Neural cell (in vitro differentiated cells): ENCODE data around the gene ALDH2. TPM values are rescaled to one million over a fixed set of nuclear protein-coding genes. Genes with fewer than 3 reads are reported as not detected.

Experiments used
- H2AFZ ChIP-seq: fragments of 200-600, 300-800 bp; sonication (generic), shearing (Covaris generic); 2 replicates; pipeline ENCODE4 v1.6.0; 2014; ENCODE audit warnings: low read depth, mild to moderate bottlenecking, antibody characterized with exemption, low read length, moderate library complexity
- H3F3A ChIP-seq: fragments of 200-600 bp; shearing (Covaris generic); 2 replicates; pipeline ENCODE4 v1.6.1; 2016; ENCODE audit warnings: mild to moderate bottlenecking, moderate library complexity, mixed read lengths, antibody characterized with exemption, low read length; ENCODE audit not compliant: insufficient read depth, poor library complexity, severe bottlenecking
- H3K27ac ChIP-seq: fragments of 200-600, 300-800 bp; sonication (generic), shearing (Covaris generic); 2 replicates; pipeline ENCODE4 v1.5.1; 2014; ENCODE audit warnings: mild to moderate bottlenecking, low read length, moderate library complexity
- H3K27me3 ChIP-seq: fragments of 300-800, 200-600 bp; sonication (generic), shearing (Covaris generic); 2 replicates; pipeline ENCODE4 v1.6.0; 2014; ENCODE audit warnings: mild to moderate bottlenecking, low read depth, low read length, moderate library complexity; ENCODE audit not compliant: insufficient read depth
- H3K36me3 ChIP-seq: fragments of 300-800, 200-600 bp; sonication (generic), shearing (Covaris generic); 2 replicates; pipeline ENCODE4 v1.5.1; 2014; ENCODE audit warnings: mild to moderate bottlenecking, antibody characterized with exemption, low read length, moderate library complexity; ENCODE audit not compliant: insufficient read depth
- H3K4me2 ChIP-seq: fragments of 300-800, 200-600 bp; sonication (generic), shearing (Covaris generic); 2 replicates; pipeline ENCODE4 v1.6.0; 2014; ENCODE audit warnings: mild to moderate bottlenecking, low read length
- H3K4me3 ChIP-seq: fragments of 300-800, 200-600 bp; sonication (generic), shearing (Covaris generic); 2 replicates; pipeline ENCODE4 v1.5.1; 2014; ENCODE audit warnings: mild to moderate bottlenecking, low read length, moderate library complexity
- H3K79me2 ChIP-seq: fragments of 200-600 bp; shearing (Covaris generic); replicated peaks from 2 replicates; pipeline ENCODE4 v1.6.0; 2014; ENCODE audit warnings: mild to moderate bottlenecking, low read length, moderate library complexity; ENCODE audit not compliant: insufficient read depth
- H3K9ac ChIP-seq: fragments of 300-800, 200-600 bp; sonication (generic), shearing (Covaris generic); 2 replicates; pipeline ENCODE4 v1.6.1; 2016; ENCODE audit warnings: mild to moderate bottlenecking, low read length, mixed read lengths
- H3K9me2 ChIP-seq: fragments of 200-600 bp; shearing (Covaris generic); 2 replicates; pipeline ENCODE4 v1.6.1; 2016; ENCODE audit warnings: mild to moderate bottlenecking, low read length, mixed read lengths; ENCODE audit not compliant: insufficient read depth
- H3K9me3 ChIP-seq: fragments of 200-600, 300-800 bp; sonication (generic), shearing (Covaris generic); 2 replicates; pipeline ENCODE4 v1.6.1; 2016; ENCODE audit warnings: mild to moderate bottlenecking, mixed run types, low read length, moderate library complexity, mixed read lengths
- H4K20me1 ChIP-seq: fragments of 200-600 bp; shearing (Covaris generic); 2 replicates; pipeline ENCODE4 v1.6.1; 2016; ENCODE audit warnings: mild to moderate bottlenecking, mixed run types; ENCODE audit not compliant: insufficient read depth
- EP300 ChIP-seq: fragments of 450-650 bp; conservative IDR thresholded peaks from 2 replicates; pipeline ENCODE4 v1.6.1; 2014; ENCODE audit warnings: antibody characterized with exemption, mild to moderate bottlenecking, moderate library complexity; ENCODE audit not compliant: poor library complexity, severe bottlenecking
- EZH2 ChIP-seq: fragments of 200-600, 300-800 bp; shearing (Covaris generic), sonication (generic); IDR thresholded peaks from 2 replicates; pipeline ENCODE4 v1.6.1; 2014; ENCODE audit warnings: antibody characterized with exemption, low read length, borderline replicate concordance, mild to moderate bottlenecking; ENCODE audit not compliant: insufficient read depth, poor library complexity, severe bottlenecking
- MXI1 ChIP-seq: fragments of 450-650 bp; conservative IDR thresholded peaks from 2 replicates; pipeline ENCODE4 v1.6.1; 2014; ENCODE audit warnings: antibody characterized with exemption, mild to moderate bottlenecking; ENCODE audit not compliant: poor library complexity, severe bottlenecking
- POLR2AphosphoS5 ChIP-seq: IDR thresholded peaks from 2 replicates; pipeline ENCODE4 v1.6.1; 2012
- RAD21 ChIP-seq: fragments of 450-650 bp; conservative IDR thresholded peaks from 2 replicates; pipeline ENCODE4 v1.6.1; 2014; ENCODE audit warnings: antibody characterized with exemption, mild to moderate bottlenecking, moderate library complexity
- SMC3 ChIP-seq: fragments of 450-650 bp; conservative IDR thresholded peaks from 2 replicates; pipeline ENCODE4 v1.6.1; 2014; ENCODE audit warnings: antibody characterized with exemption, mild to moderate bottlenecking, moderate library complexity; ENCODE audit not compliant: poor library complexity
- TAF1 ChIP-seq: IDR thresholded peaks from 2 replicates; pipeline ENCODE4 v1.6.1; 2012; ENCODE audit warnings: low read depth
- polyA plus RNA-seq: library from polyadenylated mRNA; depleted of rRNA; stranded (reverse); fragments of >200 nt; gene quantifications from 2 replicates; pipeline ENCODE4 v1.2.3, GENCODE V29; 2014
- TF ChIP-seq, protein P1 (sequence below): fragments of 450-650 bp; IDR thresholded peaks from 2 replicates; pipeline ENCODE4 v1.5.1; 2014; ENCODE audit warnings: antibody characterized with exemption, mild to moderate bottlenecking, moderate library complexity; ENCODE audit not compliant: poor library complexity, severe bottlenecking
- TF ChIP-seq, protein P2 (sequence below): IDR thresholded peaks from 2 replicates; pipeline ENCODE4 v1.6.1; 2012; ENCODE audit warnings: borderline replicate concordance

ALDH2 gene
- polyA plus RNA-seq, 1 donor from 2014 or later: 64.3 TPM

DNA sequence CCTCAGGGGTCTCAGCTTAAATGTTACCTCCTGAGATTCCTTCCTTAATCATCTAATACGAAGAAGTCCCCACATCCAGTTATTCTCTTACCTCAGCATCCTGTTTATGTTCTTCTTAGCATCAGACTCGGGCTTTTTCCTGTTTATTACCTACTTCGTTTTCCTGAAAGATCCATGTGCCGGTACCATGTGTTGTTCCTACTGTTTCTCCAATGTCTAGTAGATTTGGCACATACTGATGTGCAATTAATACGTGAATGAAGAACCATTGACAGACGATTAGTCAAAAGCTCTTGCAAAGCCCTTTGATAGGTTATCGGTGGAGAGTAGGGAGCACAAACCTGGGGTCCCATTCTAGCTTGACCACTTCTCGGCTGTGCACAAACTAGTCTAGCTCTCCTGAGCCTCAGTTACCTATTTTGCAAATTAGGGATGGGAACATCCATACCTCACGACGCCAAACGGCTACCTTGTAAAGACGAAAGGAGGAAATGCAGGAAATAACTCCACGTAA is 74.6 kb downstream of the ALDH2 start:
- TF ChIP-seq MXI1: no peak
- TF ChIP-seq EZH2: no peak
- TF ChIP-seq EP300: no peak
- TF ChIP-seq RAD21: no peak
- TF ChIP-seq TAF1: no peak
- no peak for TF ChIP-seq POLR2AphosphoS5
- TF ChIP-seq, protein P1, sequence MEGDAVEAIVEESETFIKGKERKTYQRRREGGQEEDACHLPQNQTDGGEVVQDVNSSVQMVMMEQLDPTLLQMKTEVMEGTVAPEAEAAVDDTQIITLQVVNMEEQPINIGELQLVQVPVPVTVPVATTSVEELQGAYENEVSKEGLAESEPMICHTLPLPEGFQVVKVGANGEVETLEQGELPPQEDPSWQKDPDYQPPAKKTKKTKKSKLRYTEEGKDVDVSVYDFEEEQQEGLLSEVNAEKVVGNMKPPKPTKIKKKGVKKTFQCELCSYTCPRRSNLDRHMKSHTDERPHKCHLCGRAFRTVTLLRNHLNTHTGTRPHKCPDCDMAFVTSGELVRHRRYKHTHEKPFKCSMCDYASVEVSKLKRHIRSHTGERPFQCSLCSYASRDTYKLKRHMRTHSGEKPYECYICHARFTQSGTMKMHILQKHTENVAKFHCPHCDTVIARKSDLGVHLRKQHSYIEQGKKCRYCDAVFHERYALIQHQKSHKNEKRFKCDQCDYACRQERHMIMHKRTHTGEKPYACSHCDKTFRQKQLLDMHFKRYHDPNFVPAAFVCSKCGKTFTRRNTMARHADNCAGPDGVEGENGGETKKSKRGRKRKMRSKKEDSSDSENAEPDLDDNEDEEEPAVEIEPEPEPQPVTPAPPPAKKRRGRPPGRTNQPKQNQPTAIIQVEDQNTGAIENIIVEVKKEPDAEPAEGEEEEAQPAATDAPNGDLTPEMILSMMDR: no peak
- TF ChIP-seq, protein P2, sequence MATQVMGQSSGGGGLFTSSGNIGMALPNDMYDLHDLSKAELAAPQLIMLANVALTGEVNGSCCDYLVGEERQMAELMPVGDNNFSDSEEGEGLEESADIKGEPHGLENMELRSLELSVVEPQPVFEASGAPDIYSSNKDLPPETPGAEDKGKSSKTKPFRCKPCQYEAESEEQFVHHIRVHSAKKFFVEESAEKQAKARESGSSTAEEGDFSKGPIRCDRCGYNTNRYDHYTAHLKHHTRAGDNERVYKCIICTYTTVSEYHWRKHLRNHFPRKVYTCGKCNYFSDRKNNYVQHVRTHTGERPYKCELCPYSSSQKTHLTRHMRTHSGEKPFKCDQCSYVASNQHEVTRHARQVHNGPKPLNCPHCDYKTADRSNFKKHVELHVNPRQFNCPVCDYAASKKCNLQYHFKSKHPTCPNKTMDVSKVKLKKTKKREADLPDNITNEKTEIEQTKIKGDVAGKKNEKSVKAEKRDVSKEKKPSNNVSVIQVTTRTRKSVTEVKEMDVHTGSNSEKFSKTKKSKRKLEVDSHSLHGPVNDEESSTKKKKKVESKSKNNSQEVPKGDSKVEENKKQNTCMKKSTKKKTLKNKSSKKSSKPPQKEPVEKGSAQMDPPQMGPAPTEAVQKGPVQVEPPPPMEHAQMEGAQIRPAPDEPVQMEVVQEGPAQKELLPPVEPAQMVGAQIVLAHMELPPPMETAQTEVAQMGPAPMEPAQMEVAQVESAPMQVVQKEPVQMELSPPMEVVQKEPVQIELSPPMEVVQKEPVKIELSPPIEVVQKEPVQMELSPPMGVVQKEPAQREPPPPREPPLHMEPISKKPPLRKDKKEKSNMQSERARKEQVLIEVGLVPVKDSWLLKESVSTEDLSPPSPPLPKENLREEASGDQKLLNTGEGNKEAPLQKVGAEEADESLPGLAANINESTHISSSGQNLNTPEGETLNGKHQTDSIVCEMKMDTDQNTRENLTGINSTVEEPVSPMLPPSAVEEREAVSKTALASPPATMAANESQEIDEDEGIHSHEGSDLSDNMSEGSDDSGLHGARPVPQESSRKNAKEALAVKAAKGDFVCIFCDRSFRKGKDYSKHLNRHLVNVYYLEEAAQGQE: no peak
- Histone ChIP-seq H2AFZ (peak overlapping the region; percentile 83), H4K20me1 (no peaks in the 10 kb centered on the region), H3K9ac (peak overlapping the region; percentile 92), H3K9me2 (no peaks in the 10 kb centered on the region), H3K4me3 (peak overlapping the region; percentile 81), H3K9me3 (no peaks in the 10 kb centered on the region), H3K27me3 (no peaks in the 10 kb centered on the region), H3F3A (no peaks in the 10 kb centered on the region), H3K27ac (peak overlapping the region; percentile 95), H3K4me2 (peak overlapping the region; percentile 47), H3K79me2 (peaks cover 56% of the 10 kb centered on the region), H3K36me3 (peaks cover 10% of the 10 kb centered on the region)

DNA sequence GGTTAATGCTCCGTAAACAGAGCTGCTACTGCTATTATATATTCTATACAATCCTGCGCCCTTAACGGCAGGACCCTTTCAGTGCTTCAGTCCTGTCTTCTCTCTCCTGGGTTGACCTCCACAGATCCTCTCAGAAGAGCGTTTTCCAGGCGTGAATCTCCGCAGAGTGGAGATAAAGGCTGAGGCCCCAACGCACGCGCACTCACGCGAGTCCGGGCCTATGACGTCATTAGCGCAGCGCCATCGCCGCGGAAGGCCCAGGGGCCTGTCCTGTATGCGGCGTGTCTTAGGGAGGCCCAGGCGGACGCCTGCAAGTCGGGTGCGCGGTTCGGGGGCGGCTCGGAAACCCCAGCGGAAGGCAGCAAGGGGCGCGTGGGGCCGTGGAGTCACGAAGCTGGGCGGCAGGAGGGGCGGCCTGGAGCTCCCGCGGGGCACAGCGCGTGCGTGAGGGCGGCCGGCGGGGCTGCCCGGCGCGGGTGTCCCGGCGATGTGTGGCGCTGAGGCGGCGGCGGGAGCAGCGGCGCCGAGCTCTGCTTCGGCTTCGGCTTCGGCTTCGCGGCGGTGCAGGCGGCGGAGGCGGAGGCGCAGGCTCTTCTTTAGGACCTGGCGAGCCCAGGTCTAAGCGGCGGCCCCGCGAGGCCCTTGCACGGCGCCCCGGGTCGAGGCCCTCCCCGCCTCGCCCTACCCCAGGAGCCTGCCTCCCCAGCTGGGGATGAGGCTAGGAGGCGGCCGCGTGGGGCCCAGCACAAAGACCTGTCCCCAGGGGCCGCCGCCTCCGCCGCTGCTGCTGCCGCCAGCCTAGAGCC is 75.2 kb downstream of the ALDH2 start, which contains the start of gene MAPKAPK5:
MAPKAPK5 (plus strand) TSS at position 479 of the 806 bp plus-strand sequence. CDS start 506 bp downstream, outside the sequence.
- Histone ChIP-seq H3K79me2 (peaks cover 60% of the 10 kb centered on the region), H3K36me3 (peaks cover 10% of the 10 kb centered on the region), H3K27me3 (no peaks in the 10 kb centered on the region), H3K9ac (peak within 1 kb of the TSS; percentile 92), H3K9me3 (no peaks in the 10 kb centered on the region), H3F3A (no peaks in the 10 kb centered on the region), H4K20me1 (no peaks in the 10 kb centered on the region), H3K27ac (peak within 1 kb of the TSS; percentile 95), H2AFZ (peak within 1 kb of the TSS; percentile 83), H3K4me3 (peak within 1 kb of the TSS; percentile 81), H3K4me2 (peak within 1 kb of the TSS; percentile 47), H3K9me2 (no peaks in the 10 kb centered on the region)
- TF ChIP-seq RAD21 (no peak), POLR2AphosphoS5 (peak; percentile 96), EP300 (peak; percentile 82), TAF1 (peak; percentile 93), EZH2 (peak; percentile 92), SMC3 (peak; percentile 50), MXI1 (peak; percentile 91)
- TF ChIP-seq, protein P1: no peak
- TF ChIP-seq, protein P2: peak; percentile 91
